ENCODE results near the gene COX20. TPM values are rescaled to one million over a fixed set of nuclear protein-coding genes. Genes with fewer than 3 reads are reported as not detected.

COX20 gene
- total RNA-seq, 1 donor from 2014 or later = 70.5 TPM

DNA sequence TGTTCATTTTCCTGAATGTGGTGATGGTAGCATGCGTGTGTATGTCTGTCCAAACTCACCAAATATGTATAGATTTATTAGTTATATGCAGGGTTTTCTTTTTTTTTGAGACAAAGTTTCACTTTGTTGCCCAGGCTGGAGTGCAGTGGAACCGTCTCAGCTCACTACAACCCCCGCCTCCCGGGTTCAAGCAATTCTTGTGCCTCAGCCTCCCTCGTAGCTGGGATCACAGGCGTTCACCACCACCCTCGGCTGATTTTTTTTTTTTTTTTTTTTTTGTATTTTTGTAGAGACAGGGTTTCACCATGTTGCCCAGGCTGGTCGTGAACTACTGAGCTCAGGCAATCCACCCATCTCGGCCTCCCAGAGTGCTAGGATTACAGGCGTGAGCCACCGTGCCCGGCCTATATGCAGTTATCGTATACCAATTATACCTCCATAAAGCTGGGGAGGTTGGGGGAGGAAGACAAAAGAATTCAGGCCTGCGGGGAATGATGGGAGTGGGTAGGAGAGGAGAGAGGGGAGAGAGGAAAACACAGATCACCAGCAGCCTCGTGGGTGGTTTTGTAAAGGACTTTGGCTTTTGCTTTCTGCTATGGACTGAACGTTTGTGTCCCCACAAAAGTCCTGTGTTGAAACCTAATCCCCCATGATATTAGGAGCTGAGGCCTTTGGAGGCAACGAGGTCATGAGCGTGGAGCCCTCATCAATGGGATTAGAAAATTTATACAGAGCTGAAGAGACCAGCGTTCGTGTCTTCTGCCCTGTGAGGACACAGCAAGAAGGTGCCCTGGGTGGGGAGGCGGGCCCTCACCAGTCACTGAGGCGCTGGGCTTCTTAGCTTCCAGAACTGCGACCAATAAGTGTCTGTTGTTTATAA, 33.3 kb downstream of the COX20 start:
- FAIRE-seq = no peak
- no peak for DNase-seq (ENCODE audit: low spot score in 2 of 2)

DNA sequence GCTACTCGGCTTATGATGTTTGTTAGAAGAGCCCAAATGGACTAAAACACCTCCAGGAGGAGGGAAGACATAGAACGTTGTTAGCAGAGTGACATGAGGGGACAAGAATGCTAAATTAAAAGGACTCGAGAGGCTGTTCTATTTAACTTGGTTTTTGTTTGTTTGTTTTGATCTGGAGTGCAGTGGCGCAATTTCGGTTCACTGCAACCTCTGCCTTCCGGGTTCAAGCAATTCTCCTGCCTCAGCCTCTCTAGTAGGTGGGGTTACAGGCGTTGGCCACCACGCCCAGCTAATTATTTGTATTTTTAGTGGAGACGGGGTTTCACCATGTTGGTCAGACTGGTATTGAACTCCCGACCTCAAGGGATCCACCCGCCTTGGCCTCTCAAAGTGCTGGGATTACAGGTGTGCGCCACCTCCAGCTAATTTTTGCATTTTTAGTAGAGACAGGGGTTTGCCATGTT, 33.9 kb downstream of the COX20 start:
- FAIRE-seq (no peak), DNase-seq (ENCODE audit: low spot score in 2 of 2) (no peak)

DNA sequence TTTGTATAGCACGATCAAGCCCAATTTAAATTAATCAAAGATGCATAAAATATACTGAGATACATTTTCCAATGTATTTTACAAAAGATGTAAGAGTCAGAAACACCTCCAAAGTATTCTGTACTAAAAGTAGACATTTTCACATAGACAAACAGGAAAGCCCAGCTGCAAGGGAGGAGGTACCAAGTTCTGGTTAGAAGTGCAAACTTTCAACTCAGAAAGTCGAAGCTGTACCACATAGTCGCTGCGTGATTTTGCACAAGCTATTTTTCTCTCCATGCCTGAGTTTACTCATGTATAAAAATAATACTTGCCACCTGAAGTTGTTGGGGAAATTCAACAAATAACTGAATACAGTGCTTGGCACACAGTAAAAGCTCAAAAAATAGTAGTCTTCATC, 34.5 kb downstream of the COX20 start:
- DNase-seq (ENCODE audit: low spot score in 2 of 2) (no peak), FAIRE-seq (no peak)

DNA sequence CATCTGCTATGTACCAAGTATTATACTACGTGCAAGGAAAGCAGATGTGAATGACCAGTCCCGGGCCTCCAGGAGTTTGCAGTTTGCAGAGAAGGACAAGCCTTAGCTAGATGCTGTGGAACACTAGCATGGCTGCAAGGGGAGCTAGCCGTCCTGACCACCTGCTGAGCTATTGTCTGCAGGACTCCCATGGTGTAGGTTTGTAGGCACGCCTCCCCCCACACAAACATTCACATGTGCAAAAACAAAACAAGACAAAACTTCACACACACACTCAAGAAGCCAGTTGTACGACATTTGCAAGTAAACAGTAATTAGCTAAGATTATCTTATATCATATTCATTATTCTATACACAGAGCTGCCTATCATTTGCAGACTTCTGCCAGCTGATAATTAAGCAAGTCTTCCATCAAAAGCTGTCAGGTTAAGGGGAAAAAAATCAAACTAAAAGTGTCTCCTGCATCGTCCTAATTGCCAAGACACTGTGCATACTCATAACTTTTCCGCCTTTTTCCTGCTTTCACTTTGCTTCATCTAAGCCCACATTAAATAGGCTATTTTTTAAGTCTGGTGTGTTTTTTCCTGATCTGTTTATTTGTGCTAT, 39.6 kb downstream of the COX20 start:
- FAIRE-seq (no peak), DNase-seq (ENCODE audit: low spot score in 2 of 2) (no peak)

DNA sequence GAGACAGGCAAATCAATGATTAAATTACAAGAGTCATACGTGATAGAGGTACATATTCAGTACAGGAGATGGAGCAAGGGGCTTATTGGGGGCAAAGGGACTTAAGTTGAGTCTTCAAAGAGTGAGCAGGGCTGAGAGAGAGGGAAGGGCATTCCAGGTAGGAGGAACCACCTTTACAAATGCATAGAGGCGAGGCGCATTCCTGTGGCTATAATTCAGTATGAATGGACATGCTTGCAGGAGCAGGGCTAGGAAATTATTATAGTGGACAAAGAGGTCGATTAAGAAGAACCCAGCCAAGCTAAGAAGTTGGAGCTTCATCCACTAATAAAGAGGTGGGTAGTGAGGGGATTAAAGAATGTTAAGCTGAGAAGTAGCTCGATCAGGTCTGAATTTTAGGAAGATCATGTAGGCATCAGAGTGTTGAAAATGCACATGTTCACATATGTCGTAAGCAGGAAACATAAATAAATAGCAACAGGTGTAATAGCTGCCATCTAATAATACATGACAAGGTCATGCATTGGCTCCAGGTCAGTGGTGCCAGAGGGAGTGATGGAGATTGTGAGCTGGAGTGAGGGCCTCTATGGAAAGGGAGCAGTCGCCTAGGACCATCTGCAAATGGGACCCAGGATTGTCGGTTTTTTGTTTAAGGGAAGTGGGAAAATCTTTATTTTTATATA, 40.9 kb downstream of the COX20 start:
- DNase-seq (ENCODE audit: low spot score in 2 of 2) = no peak
- FAIRE-seq = no peak

DNA sequence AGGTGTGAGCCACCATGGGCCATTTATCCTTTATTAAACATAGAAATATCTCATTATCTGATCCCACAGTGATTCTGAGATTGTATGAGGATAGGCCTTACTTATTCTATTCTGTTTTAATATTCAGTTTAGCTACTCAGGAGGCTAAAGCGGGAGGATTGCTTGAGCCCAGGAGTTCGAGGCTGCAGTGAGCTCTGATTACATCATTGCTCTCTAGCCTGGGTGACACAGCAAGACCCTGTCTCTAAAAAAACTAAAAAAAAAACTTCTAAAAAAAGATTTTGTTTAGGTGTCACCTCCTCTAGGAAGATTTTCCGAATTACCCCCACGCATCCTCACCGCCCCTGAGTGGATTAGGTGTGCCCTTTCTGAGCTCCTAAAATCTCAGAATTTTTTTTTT, 43.2 kb downstream of the COX20 start:
- FAIRE-seq = no peak
- DNase-seq (ENCODE audit: low spot score in 2 of 2) = no peak

DNA sequence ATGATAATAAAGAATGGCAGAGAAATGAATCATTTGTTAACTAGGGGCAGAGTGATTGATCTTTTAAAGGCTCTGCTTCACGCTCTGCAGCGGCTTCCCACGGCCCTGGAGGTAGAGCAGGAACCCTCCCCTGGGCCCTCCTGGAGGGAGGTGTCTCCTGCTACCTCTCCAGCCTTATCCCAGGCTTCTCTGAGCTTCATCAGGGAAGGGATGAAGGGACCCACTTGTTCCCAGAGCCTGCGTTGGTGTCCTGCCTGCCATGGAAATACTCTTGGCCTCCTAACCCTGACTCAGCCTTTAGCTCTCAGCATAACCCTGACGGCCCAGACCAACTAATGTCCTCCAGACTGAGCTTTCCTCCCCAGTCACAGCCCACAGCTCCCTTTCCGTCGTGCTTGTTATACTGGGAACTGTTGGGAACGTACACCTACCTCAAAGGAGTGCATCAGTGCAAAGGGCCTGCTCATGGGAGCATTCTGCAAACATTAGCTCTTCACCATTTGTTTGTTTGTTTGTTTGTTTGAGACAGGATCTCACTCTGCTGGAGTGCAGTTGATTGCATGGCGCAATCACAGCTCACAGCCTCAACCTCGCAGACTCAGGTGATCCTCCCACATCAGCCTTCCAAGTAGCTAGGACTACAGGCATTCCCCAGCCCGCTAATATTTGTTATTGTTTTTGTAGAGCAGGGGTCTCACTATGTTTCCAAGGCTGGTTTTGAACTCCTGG, 46.3 kb downstream of the COX20 start:
- FAIRE-seq (no peak), DNase-seq (ENCODE audit: low spot score in 2 of 2) (no peak)

DNA sequence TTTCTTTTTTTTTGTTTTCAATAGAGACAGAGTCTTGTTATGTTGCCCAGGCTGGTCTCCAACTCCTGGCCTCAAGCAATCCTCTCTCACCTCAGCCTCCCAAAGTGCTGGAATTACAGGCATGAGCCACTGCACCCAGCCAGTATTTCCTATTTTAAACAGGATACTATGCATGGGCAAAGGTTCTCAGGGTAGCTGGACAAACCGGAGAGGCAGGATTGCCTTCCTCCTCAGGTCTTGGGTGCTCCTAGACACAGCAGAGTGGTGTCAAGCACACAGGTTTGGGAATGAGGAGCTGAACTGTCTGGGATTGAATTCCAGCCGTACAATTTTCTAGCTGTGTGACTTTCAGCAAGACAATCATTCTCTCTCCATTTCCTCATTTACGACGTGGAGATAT, 51.8 kb downstream of the COX20 start:
- no peak for FAIRE-seq
- DNase-seq (ENCODE audit: low spot score in 2 of 2) = no peak

DNA sequence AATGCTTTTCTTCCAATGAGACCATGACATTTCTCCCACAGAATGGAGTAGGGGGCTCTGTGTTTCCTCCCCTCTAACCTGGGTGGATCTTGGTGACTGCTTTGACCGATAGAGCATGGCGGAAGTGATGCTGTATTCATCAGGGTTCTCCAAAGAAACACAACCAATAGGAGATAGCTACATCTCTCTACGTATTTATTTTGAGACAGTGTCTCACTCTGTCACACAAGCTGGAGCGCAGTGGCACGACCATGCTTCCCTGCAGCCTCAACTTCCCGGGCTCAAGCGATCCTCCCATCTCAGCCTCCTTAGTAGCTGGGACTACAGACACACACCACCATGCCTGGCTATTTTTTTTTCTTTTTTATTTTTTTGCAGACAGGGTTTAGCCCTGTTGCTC, 58.4 kb downstream of the COX20 start:
- DNase-seq (ENCODE audit: low spot score in 2 of 2) = no peak
- FAIRE-seq = no peak

Other genes starting within 250 kb of the COX20 start
- 37.9 TPM for gene DESI2, start 182.5 kb upstream of the COX20 start, total RNA-seq
- gene HNRNPU, start 28.9 kb downstream of the COX20 start, total RNA-seq = 567 TPM

Data from frontal cortex (tissue), 4 donors.